IMR-90 (cell line): ENCODE measurements around the gene NDUFS7. TPM values are rescaled to one million over a fixed set of nuclear protein-coding genes. Genes with fewer than 3 reads are reported as not detected.

Experiments used
- ATAC-seq: fragments of 200-7000 bp; cut with Tn5 transposase; 2 replicates; pipeline ENCODE4 v1.9.1; 2020; ENCODE audit warnings: low read depth, mild to moderate bottlenecking, moderate library complexity
- BruUV-seq: library from RNA; stranded (reverse); fragments of 400-500 nt; replicated peaks from 2 replicates; lab custom pipeline; 2021; lab: Mats Ljungman, UMichigan
- CTCF ChIA-PET: fragments of 300-600 bp; formaldehyde crosslinking; extraction: SDS; loops from one replicate; lab custom pipeline; 2021; ENCODE audit warnings: antibody characterized with exemption; lab: Yijun Ruan, JAX
- POLR2A ChIA-PET: fragments of 300-600 bp; sonication (Branson Sonifier 250); formaldehyde crosslinking; loops from one replicate; lab custom pipeline; 2022; ENCODE audit warnings: antibody characterized with exemption; ENCODE audit not compliant: unreplicated experiment; lab: Charles Lee
- DNase-seq: peaks from one replicate; pipeline ENCODE4 v3.0.0; 2013
- H2AFZ ChIP-seq: replicated peaks from 2 replicates; pipeline ENCODE3; 2013; ENCODE audit warnings: low read length, mild to moderate bottlenecking; ENCODE audit not compliant: poor library complexity
- H2AK5ac ChIP-seq: 2 replicates; pipeline ENCODE4 v1.6.1; 2013; ENCODE audit warnings: low read depth, low read length, inconsistent platforms
- H2AK9ac ChIP-seq: replicated peaks from 2 replicates; pipeline ENCODE3; 2013; ENCODE audit warnings: mild to moderate bottlenecking, low read depth, low read length, moderate library complexity; ENCODE audit not compliant: poor library complexity
- H2BK120ac ChIP-seq: 2 replicates; pipeline ENCODE4 v1.6.1; 2013; ENCODE audit warnings: low read depth, low read length, inconsistent platforms
- H2BK15ac ChIP-seq: 3 replicates; pipeline ENCODE4 v1.6.1; 2013; ENCODE audit warnings: low read depth, low read length, inconsistent platforms
- H2BK20ac ChIP-seq: 2 replicates; pipeline ENCODE4 v1.6.1; 2013; ENCODE audit warnings: low read depth, mild to moderate bottlenecking, inconsistent platforms, low read length, moderate library complexity
- H2BK5ac ChIP-seq: 2 replicates; pipeline ENCODE4 v1.6.1; 2013; ENCODE audit warnings: mild to moderate bottlenecking, low read depth, low read length, inconsistent platforms; ENCODE audit not compliant: poor library complexity, severe bottlenecking
- H3K14ac ChIP-seq: replicated peaks from 2 replicates; pipeline ENCODE4 v1.6.1; 2013; ENCODE audit warnings: low read depth, low read length, inconsistent platforms
- H3K18ac ChIP-seq: 2 replicates; pipeline ENCODE4 v1.6.1; 2013; ENCODE audit warnings: low read depth, low read length, control low read depth
- H3K23ac ChIP-seq: 2 replicates; pipeline ENCODE4 v1.6.1; 2013; ENCODE audit warnings: low read depth, low read length, inconsistent platforms
- H3K27ac ChIP-seq: 2 replicates; pipeline ENCODE4 v1.5.1; 2013; ENCODE audit warnings: mild to moderate bottlenecking, control low read depth, low read length; ENCODE audit not compliant: insufficient read depth
- H3K27me3 ChIP-seq: 2 replicates; pipeline ENCODE4 v1.6.1; 2013; ENCODE audit warnings: low read length; ENCODE audit not compliant: control insufficient read depth, insufficient read depth
- H3K36me3 ChIP-seq: 2 replicates; pipeline ENCODE4 v1.6.1; 2013; ENCODE audit warnings: low read length, mixed read lengths; ENCODE audit not compliant: control insufficient read depth, insufficient read depth
- H3K4ac ChIP-seq: 2 replicates; pipeline ENCODE4 v1.6.1; 2013; ENCODE audit warnings: low read depth, low read length, inconsistent platforms
- H3K4me1 ChIP-seq: 2 replicates; pipeline ENCODE4 v1.6.1; 2013; ENCODE audit warnings: low read length, mixed read lengths; ENCODE audit not compliant: control insufficient read depth, insufficient read depth
- H3K4me2 ChIP-seq: 2 replicates; pipeline ENCODE4 v1.6.1; 2013; ENCODE audit warnings: low read depth, mild to moderate bottlenecking, control low read depth, low read length, moderate library complexity
- H3K4me3 ChIP-seq: 2 replicates; pipeline ENCODE4 v1.5.1; 2013; ENCODE audit warnings: low read depth, mild to moderate bottlenecking, control low read depth, low read length, moderate library complexity; ENCODE audit not compliant: insufficient read depth
- H3K56ac ChIP-seq: 2 replicates; pipeline ENCODE4 v1.6.1; 2013; ENCODE audit warnings: low read length, inconsistent platforms; ENCODE audit not compliant: insufficient read depth; ENCODE audit errors: extremely low read depth
- H3K79me1 ChIP-seq, 2 experiments: 2 replicates each; pipeline ENCODE4 v1.6.1; 2013; ENCODE audit warnings: low read length in 2 of 2, inconsistent platforms in 1 of 2, low read depth in 1 of 2
- H3K9ac ChIP-seq: 2 replicates; pipeline ENCODE4 v1.6.1; 2013; ENCODE audit warnings: low read depth, low read length, control low read depth
- H3K9me1 ChIP-seq: 2 replicates; pipeline ENCODE4 v1.6.1; 2013; ENCODE audit warnings: low read length, inconsistent platforms; ENCODE audit not compliant: insufficient read depth
- H3K9me3 ChIP-seq: 2 replicates; pipeline ENCODE4 v1.6.1; 2013; ENCODE audit warnings: low read length; ENCODE audit not compliant: control insufficient read depth, insufficient read depth
- H4K20me1 ChIP-seq: 2 replicates; pipeline ENCODE4 v1.6.1; 2013; ENCODE audit warnings: low read length, inconsistent platforms; ENCODE audit not compliant: insufficient read depth
- H4K5ac ChIP-seq: 2 replicates; pipeline ENCODE4 v1.6.1; 2013; ENCODE audit warnings: mild to moderate bottlenecking, low read depth, low read length, control low read depth
- H4K8ac ChIP-seq, 2 experiments: 2 replicates each; pipeline ENCODE4 v1.6.1; 2013; ENCODE audit warnings: low read depth in 2 of 2, low read length in 2 of 2, control low read depth in 1 of 2, inconsistent platforms in 1 of 2
- H4K91ac ChIP-seq: 2 replicates; pipeline ENCODE4 v1.6.1; 2013; ENCODE audit warnings: low read depth, low read length, inconsistent platforms; ENCODE audit not compliant: insufficient read depth
- BHLHE40 ChIP-seq: fragments of 150-350 bp; IDR thresholded peaks from 2 replicates; pipeline ENCODE4 v1.6.1; 2016; ENCODE audit warnings: mild to moderate bottlenecking, low read depth, low read length
- CEBPB ChIP-seq: IDR thresholded peaks from 2 replicates; pipeline ENCODE4 v1.6.1; 2012; ENCODE audit warnings: low read depth, low read length, improper control_type of control experiment
- CHD1 ChIP-seq: IDR thresholded peaks from 2 replicates; pipeline ENCODE4 v1.6.1; 2012; ENCODE audit warnings: low read depth, low read length, improper control_type of control experiment
- CTCF ChIP-seq: conservative IDR thresholded peaks from 2 replicates; pipeline ENCODE4 v1.5.1; 2012; ENCODE audit warnings: mild to moderate bottlenecking, low read depth, low read length, improper control_type of control experiment
- ELK1 ChIP-seq: fragments of 150-350 bp; IDR thresholded peaks from 2 replicates; pipeline ENCODE4 v1.6.1; 2016; ENCODE audit warnings: low read depth, mild to moderate bottlenecking, low read length, moderate library complexity, borderline replicate concordance
- FOS ChIP-seq: fragments of 150-350 bp; IDR thresholded peaks from 2 replicates; pipeline ENCODE4 v1.6.1; 2016; ENCODE audit warnings: low read depth, low read length
- MAFK ChIP-seq: IDR thresholded peaks from 2 replicates; pipeline ENCODE4 v1.6.1; 2012; ENCODE audit warnings: low read depth, low read length, improper control_type of control experiment
- MAZ ChIP-seq: IDR thresholded peaks from 2 replicates; pipeline ENCODE4 v1.6.1; 2012; ENCODE audit warnings: low read depth, mild to moderate bottlenecking, low read length, improper control_type of control experiment, moderate library complexity, borderline replicate concordance
- MXI1 ChIP-seq: IDR thresholded peaks from 2 replicates; pipeline ENCODE4 v1.6.1; 2012; ENCODE audit warnings: low read depth, mild to moderate bottlenecking, low read length, moderate library complexity, borderline replicate concordance
- NFE2L2 ChIP-seq: fragments of 150-350 bp; IDR thresholded peaks from 2 replicates; pipeline ENCODE4 v1.6.1; 2016; ENCODE audit warnings: low read depth, mild to moderate bottlenecking, low read length
- POLR2A ChIP-seq: IDR thresholded peaks from 2 replicates; pipeline ENCODE4 v1.6.1; 2012; ENCODE audit warnings: mild to moderate bottlenecking, low read depth, low read length
- RCOR1 ChIP-seq: IDR thresholded peaks from 2 replicates; pipeline ENCODE4 v1.6.1; 2012; ENCODE audit warnings: mild to moderate bottlenecking, low read length, improper control_type of control experiment; ENCODE audit not compliant: insufficient replicate concordance
- RFX5 ChIP-seq: IDR thresholded peaks from 2 replicates; pipeline ENCODE4 v1.8.0; 2012; ENCODE audit warnings: low read depth, mild to moderate bottlenecking, low read length, moderate library complexity
- SMC3 ChIP-seq: fragments of 150-350 bp; IDR thresholded peaks from 2 replicates; pipeline ENCODE4 v1.6.1; 2016; ENCODE audit warnings: low read depth, mild to moderate bottlenecking, antibody characterized with exemption, low read length, moderate library complexity
- WGBS, 2 experiments: methylation state at CpG; one replicate each; pipeline versions ENCODE4 v1.1.5 to v1.1.7; 2013; ENCODE audit warnings: missing lambda C conversion rate in 2 of 2; ENCODE audit not compliant: insufficient read length in 1 of 2; ENCODE audit errors: extremely low coverage in 2 of 2; 5-methylcytosine and 5-hydroxymethylcytosine counted together
- dilution Hi-C: fragments of 300-500 bp; cut with HindIII; formaldehyde crosslinking; loops from one replicate; pipeline ENCODE4 v1.14.3; 2018; ENCODE audit warnings: low sequenced_read_pairs; ENCODE audit not compliant: unreplicated experiment
- in situ Hi-C: fragments of 300-500 bp; cut with MboI; formaldehyde crosslinking; loops from 3 replicates; pipeline ENCODE4 v1.14.3; 2019; ENCODE audit warnings: low sequenced_read_pairs, inconsistent platforms, mixed read lengths
- intact Hi-C: fragments of 100-400 bp; cut with micrococcal nuclease; formaldehyde crosslinking; loops from 2 replicates; pipeline ENCODE4 v1.10.0; 2022
- polyA plus RNA-seq, 3 experiments: library from polyadenylated mRNA; depleted of rRNA; stranded (reverse); fragments of >200 nt; gene quantifications; 2 replicates each; pipeline ENCODE4 v1.2.3, GENCODE V29; 2012; ENCODE audit warnings: low replicate concordance in 1 of 3
- total RNA-seq: library from RNA; depleted of rRNA; stranded (reverse); fragments of >200 nt; gene quantifications from 2 replicates; pipeline ENCODE4 v1.2.3, GENCODE V29; 2012

NDUFS7 gene
- total and polyA plus RNA-seq, 2 of the 4 experiments (the other 2 are of a cell fraction): 60.8 to 136 TPM

GRCh38 chr19:1366899-1367870, 16.5 kb upstream of the NDUFS7 start:
- ChIA-PET CTCF (no interaction called here), POLR2A (no interaction called here)
- dilution Hi-C loops: no loop called here
- H4K5ac ChIP-seq: no peak overlapping the region
- H3K27ac ChIP-seq: no peak overlapping the region
- H3K79me1 ChIP-seq: peaks cover 2 to 32% of the 10 kb centered on the region in 2 experiments
- in situ Hi-C loops: no loop called here
- H2AFZ ChIP-seq: no peak overlapping the region
- no peaks in the 10 kb centered on the region; the same call in 1 of the 2 replicates for H4K20me1 ChIP-seq
- no peak overlapping the region for H3K4me3 ChIP-seq
- H2BK5ac ChIP-seq: no peak overlapping the region
- no peak overlapping the region for H2AK9ac ChIP-seq
- H2AK5ac ChIP-seq: no peak overlapping the region
- H3K36me3 ChIP-seq: peaks cover 62% of the 10 kb centered on the region
- H3K9me3 ChIP-seq: no peaks in the 10 kb centered on the region
- no peak for DNase-seq
- H2BK15ac ChIP-seq: no peak overlapping the region
- no peak overlapping the region for H3K18ac ChIP-seq
- peaks cover under 1% of the 10 kb centered on the region; the same call in 1 of the 2 replicates for H3K4me1 ChIP-seq
- H2BK20ac ChIP-seq: no peak overlapping the region
- BruUV-seq: no TSS peak
- no peak overlapping the region for H3K4me2 ChIP-seq
- H3K56ac ChIP-seq: no peak overlapping the region
- intact Hi-C loops: no loop called here
- H3K23ac ChIP-seq: no peak overlapping the region
- no peak overlapping the region for H4K91ac ChIP-seq
- no peak overlapping the region for H3K4ac ChIP-seq
- no peak overlapping the region for H4K8ac ChIP-seq
- ATAC-seq: no peak
- no peak overlapping the region for H3K9ac ChIP-seq
- peaks cover 4% of the 10 kb centered on the region for H3K9me1 ChIP-seq
- H3K14ac ChIP-seq: no peak overlapping the region
- WGBS, 2 experiments: 85% methylated on average over 26 of the region's 35 CpGs; no CpG with 5 or more reads in 1 of the 2 experiments
- H2BK120ac ChIP-seq: no peak overlapping the region
- H3K27me3 ChIP-seq: no peaks in the 10 kb centered on the region
- TF ChIP-seq FOS: no peak
- no peak for TF ChIP-seq ELK1
- TF ChIP-seq CEBPB: no peak
- no peak for TF ChIP-seq BHLHE40
- no peak for TF ChIP-seq RCOR1
- TF ChIP-seq NFE2L2: no peak
- no peak for TF ChIP-seq RFX5
- no peak for TF ChIP-seq CHD1
- no peak for TF ChIP-seq SMC3
- TF ChIP-seq CTCF: no peak
- TF ChIP-seq POLR2A: no peak
- TF ChIP-seq MXI1: no peak
- TF ChIP-seq MAZ: no peak
- TF ChIP-seq MAFK: no peak
